HepG2 (cell line): ENCODE measurements around the gene PPM1M. TPM values are rescaled to one million over a fixed set of nuclear protein-coding genes. Genes with fewer than 3 reads are reported as not detected.

Source experiments
- HOXA9 ChIP-seq: sonication (generic); formaldehyde crosslinking; IDR thresholded peaks from 2 replicates; pipeline ENCODE4 v1.8.1; 2022; ENCODE audit warnings: missing genetic modification reagents, mild to moderate bottlenecking, moderate library complexity, borderline replicate concordance
- KAT8 ChIP-seq: IDR thresholded peaks from 2 replicates; pipeline ENCODE4 v1.6.1; 2016; ENCODE audit warnings: missing genetic modification reagents, missing compliant biosample characterization
- KMT2A ChIP-seq: sonication (generic); formaldehyde crosslinking; IDR thresholded peaks from 2 replicates; pipeline ENCODE4 v1.4.0; 2020; ENCODE audit warnings: missing genetic modification reagents
- MTA1 ChIP-seq: sonication (generic); formaldehyde crosslinking; IDR thresholded peaks from 2 replicates; pipeline ENCODE4 v1.4.0; 2020; ENCODE audit warnings: missing genetic modification reagents, mild to moderate bottlenecking, borderline replicate concordance
- MTF2 ChIP-seq: sonication (generic); formaldehyde crosslinking; IDR thresholded peaks from 2 replicates; pipeline ENCODE4 v1.5.0; 2020; ENCODE audit warnings: missing genetic modification reagents, borderline replicate concordance
- RFX1 ChIP-seq: fragments of 450-650 bp; IDR thresholded peaks from 2 replicates; pipeline ENCODE4 v1.6.1; 2017
- SOX13 ChIP-seq, 3 experiments: fragments of 450-650 bp in 1 of 3; sonication (generic) in 1 of 3; formaldehyde crosslinking in 1 of 3; IDR thresholded peaks in 2 of 3; conservative IDR thresholded peaks in 1 of 3; 2 replicates each; pipeline versions ENCODE4 v1.5.0 to v1.6.1; 2016 to 2020; ENCODE audit warnings: antibody characterized with exemption in 1 of 3, mild to moderate bottlenecking in 1 of 3, missing compliant biosample characterization in 1 of 3, missing genetic modification reagents in 1 of 3, moderate library complexity in 1 of 3
- TEAD2 ChIP-seq: sonication (generic); formaldehyde crosslinking; IDR thresholded peaks from 2 replicates; pipeline ENCODE4 v1.9.0; 2021; ENCODE audit warnings: missing genetic modification reagents
- YEATS4 ChIP-seq: sonication (generic); formaldehyde crosslinking; IDR thresholded peaks from 2 replicates; pipeline ENCODE4 v1.4.0; 2020; ENCODE audit warnings: missing genetic modification reagents, borderline replicate concordance
- ZNF230 ChIP-seq: sonication (generic); formaldehyde crosslinking; IDR thresholded peaks from 2 replicates; pipeline ENCODE4 v1.4.0; 2020; ENCODE audit warnings: mild to moderate bottlenecking, missing genetic modification reagents
- ZNF235 ChIP-seq: sonication (generic); formaldehyde crosslinking; IDR thresholded peaks from 2 replicates; pipeline ENCODE4 v1.8.1; 2023; ENCODE audit warnings: mild to moderate bottlenecking, missing genetic modification reagents, borderline replicate concordance
- ZNF468 ChIP-seq: sonication (generic); formaldehyde crosslinking; IDR thresholded peaks from 2 replicates; pipeline ENCODE4 v1.8.0; 2022; ENCODE audit warnings: mild to moderate bottlenecking, moderate library complexity, missing genetic modification reagents
- ZNF549 ChIP-seq: sonication (generic); formaldehyde crosslinking; IDR thresholded peaks from 2 replicates; pipeline ENCODE4 v1.5.0; 2020; ENCODE audit warnings: missing genetic modification reagents
- ZNF629 ChIP-seq: sonication (generic); formaldehyde crosslinking; conservative IDR thresholded peaks from 2 replicates; pipeline ENCODE4 v1.5.0; 2020; ENCODE audit warnings: missing genetic modification reagents
- ZNF850 ChIP-seq: sonication (generic); formaldehyde crosslinking; conservative IDR thresholded peaks from 2 replicates; pipeline ENCODE4 v1.9.0; 2021; ENCODE audit warnings: mild to moderate bottlenecking, missing genetic modification reagents
- polyA plus RNA-seq, 8 experiments: library from polyadenylated mRNA; depleted of rRNA in 3 of 8; stranded (reverse) in 7 of 8; unstranded in 1 of 8; fragments of >200 nt; fragmentation: Illumina TruSeq in 4 of 8; extraction: Trizol in 4 of 8; gene quantifications; 2 replicates each; pipeline versions ENCODE4 v1.2.1 to v1.2.3, GENCODE V29; 2011 to 2016; ENCODE audit warnings: low read depth in 4 of 8, missing spikeins in 1 of 8, mixed read lengths in 1 of 8; ENCODE audit not compliant: insufficient read depth in 1 of 8
- total RNA-seq, 5 experiments: library from RNA; depleted of rRNA; stranded (reverse); fragments of >200 nt; fragmentation: Illumina TruSeq; extraction: Trizol; gene quantifications; 2 replicates each; pipeline ENCODE4 v1.2.3, GENCODE V29; 2016; ENCODE audit warnings: low read depth in 1 of 5
- TF ChIP-seq, protein P1 (sequence below): sonication (generic); formaldehyde crosslinking; IDR thresholded peaks from 2 replicates; pipeline ENCODE4 v1.4.0; 2020; ENCODE audit warnings: mild to moderate bottlenecking, missing genetic modification reagents, borderline replicate concordance
- TF ChIP-seq, protein P2 (sequence below): IDR thresholded peaks from 2 replicates; pipeline ENCODE4 v1.6.1; 2016
- TF ChIP-seq, protein P3 (sequence below): sonication (generic); formaldehyde crosslinking; IDR thresholded peaks from 2 replicates; pipeline ENCODE4 v1.5.0; 2020; ENCODE audit warnings: missing genetic modification reagents, mild to moderate bottlenecking, borderline replicate concordance
- TF ChIP-seq, protein P4 (sequence below): sonication (generic); formaldehyde crosslinking; IDR thresholded peaks from 2 replicates; pipeline ENCODE4 v1.9.0; 2021; ENCODE audit warnings: mild to moderate bottlenecking, missing genetic modification reagents

Gene PPM1M
- total and polyA plus RNA-seq, 2 of the 13 experiments (the other 11 are each of a cell fraction or from before 2014, with no cell fraction given) = 2.5 to 5.9 TPM

DNA sequence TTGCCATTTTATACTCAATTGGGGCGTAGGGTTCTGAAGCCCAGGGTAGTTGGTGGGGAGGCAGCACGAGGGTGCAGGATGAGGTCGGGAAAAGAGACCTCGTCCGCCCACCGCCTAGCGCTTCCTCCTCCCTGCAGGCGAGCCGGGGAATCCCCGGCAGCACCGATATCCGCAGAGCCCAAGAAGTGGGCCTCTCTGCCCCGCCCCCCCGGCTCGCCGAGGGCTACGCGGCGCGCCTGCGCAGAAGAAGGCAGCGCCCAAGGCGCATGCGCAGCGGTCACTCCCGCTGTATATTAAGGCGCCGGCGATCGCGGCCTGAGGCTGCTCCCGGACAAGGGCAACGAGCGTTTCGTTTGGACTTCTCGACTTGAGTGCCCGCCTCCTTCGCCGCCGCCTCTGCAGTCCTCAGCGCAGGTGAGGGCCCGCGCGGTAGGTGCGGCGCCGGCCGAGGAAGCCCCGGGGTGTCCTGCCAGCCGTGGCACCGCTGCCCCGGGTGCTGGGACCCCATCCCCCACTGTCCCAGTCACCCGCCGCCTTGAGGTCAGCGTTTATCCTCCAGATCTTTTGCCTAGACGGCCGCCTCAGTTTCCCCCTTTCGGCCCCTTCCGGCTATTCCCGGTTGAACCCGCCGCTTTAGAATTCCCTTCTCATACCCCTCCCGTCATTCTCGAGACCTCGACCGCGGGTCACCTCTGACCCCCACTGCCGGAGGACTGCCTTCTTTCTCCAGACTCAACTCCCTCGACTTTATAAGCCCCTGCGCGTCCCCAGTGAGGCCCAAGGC, 47.5 kb upstream of the PPM1M start, which contains the start of gene ALAS1 (continued):
- TF ChIP-seq, protein P1, sequence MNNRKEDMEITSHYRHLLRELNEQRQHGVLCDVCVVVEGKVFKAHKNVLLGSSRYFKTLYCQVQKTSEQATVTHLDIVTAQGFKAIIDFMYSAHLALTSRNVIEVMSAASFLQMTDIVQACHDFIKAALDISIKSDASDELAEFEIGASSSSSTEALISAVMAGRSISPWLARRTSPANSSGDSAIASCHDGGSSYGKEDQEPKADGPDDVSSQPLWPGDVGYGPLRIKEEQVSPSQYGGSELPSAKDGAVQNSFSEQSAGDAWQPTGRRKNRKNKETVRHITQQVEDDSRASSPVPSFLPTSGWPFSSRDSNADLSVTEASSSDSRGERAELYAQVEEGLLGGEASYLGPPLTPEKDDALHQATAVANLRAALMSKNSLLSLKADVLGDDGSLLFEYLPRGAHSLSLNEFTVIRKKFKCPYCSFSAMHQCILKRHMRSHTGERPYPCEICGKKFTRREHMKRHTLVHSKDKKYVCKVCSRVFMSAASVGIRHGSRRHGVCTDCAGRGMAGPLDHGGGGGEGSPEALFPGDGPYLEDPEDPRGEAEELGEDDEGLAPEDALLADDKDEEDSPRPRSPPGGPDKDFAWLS (CRISPR knock-in tag) = no peak
- peak; percentile 61 for TF ChIP-seq KMT2A (CRISPR knock-in tag)
- TF ChIP-seq, protein P2, sequence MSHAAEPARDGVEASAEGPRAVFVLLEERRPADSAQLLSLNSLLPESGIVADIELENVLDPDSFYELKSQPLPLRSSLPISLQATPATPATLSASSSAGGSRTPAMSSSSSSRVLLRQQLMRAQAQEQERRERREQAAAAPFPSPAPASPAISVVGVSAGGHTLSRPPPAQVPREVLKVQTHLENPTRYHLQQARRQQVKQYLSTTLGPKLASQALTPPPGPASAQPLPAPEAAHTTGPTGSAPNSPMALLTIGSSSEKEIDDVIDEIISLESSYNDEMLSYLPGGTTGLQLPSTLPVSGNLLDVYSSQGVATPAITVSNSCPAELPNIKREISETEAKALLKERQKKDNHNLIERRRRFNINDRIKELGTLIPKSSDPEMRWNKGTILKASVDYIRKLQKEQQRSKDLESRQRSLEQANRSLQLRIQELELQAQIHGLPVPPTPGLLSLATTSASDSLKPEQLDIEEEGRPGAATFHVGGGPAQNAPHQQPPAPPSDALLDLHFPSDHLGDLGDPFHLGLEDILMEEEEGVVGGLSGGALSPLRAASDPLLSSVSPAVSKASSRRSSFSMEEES (CRISPR knock-in tag) = peak; percentile 44; the same call in 1 of the 2 replicates
- TF ChIP-seq TEAD2 (CRISPR knock-in tag) = no peak
- no peak for TF ChIP-seq ZNF850 (CRISPR knock-in tag)
- peak; percentile 52; the same call in 1 of the 2 replicates for TF ChIP-seq KAT8 (CRISPR knock-in tag)
- 0 out of 2 replicates have a peak, but pooled peaks have one; percentile 74 for TF ChIP-seq ZNF468
- TF ChIP-seq YEATS4 (CRISPR knock-in tag) = peak; percentile 64; the same call in 1 of the 2 replicates
- no peak for TF ChIP-seq RFX1
- no peak for TF ChIP-seq SOX13 (IDR thresholded peaks at IDR 0.05)
- TF ChIP-seq SOX13 (CRISPR knock-in tag; conservative IDR thresholded peaks at IDR 0.05 in 1 of 2, IDR thresholded peaks at IDR 0.05 in 1 of 2) = peak in 1 of 2 experiments; percentile 20; a peak in 1 of 4 replicates
- TF ChIP-seq MTA1 (CRISPR knock-in tag) = peak; percentile 81; the same call in 1 of the 2 replicates
- TF ChIP-seq, protein P3, sequence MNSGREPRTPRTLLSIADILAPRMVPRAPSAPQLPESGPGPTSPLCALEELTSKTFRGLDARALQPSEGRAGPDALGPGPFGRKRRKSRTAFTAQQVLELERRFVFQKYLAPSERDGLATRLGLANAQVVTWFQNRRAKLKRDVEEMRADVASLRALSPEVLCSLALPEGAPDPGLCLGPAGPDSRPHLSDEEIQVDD (CRISPR knock-in tag) = peak; percentile 83; the same call in 1 of the 2 replicates
- no peak for TF ChIP-seq ZNF629 (CRISPR knock-in tag)
- TF ChIP-seq, protein P4, sequence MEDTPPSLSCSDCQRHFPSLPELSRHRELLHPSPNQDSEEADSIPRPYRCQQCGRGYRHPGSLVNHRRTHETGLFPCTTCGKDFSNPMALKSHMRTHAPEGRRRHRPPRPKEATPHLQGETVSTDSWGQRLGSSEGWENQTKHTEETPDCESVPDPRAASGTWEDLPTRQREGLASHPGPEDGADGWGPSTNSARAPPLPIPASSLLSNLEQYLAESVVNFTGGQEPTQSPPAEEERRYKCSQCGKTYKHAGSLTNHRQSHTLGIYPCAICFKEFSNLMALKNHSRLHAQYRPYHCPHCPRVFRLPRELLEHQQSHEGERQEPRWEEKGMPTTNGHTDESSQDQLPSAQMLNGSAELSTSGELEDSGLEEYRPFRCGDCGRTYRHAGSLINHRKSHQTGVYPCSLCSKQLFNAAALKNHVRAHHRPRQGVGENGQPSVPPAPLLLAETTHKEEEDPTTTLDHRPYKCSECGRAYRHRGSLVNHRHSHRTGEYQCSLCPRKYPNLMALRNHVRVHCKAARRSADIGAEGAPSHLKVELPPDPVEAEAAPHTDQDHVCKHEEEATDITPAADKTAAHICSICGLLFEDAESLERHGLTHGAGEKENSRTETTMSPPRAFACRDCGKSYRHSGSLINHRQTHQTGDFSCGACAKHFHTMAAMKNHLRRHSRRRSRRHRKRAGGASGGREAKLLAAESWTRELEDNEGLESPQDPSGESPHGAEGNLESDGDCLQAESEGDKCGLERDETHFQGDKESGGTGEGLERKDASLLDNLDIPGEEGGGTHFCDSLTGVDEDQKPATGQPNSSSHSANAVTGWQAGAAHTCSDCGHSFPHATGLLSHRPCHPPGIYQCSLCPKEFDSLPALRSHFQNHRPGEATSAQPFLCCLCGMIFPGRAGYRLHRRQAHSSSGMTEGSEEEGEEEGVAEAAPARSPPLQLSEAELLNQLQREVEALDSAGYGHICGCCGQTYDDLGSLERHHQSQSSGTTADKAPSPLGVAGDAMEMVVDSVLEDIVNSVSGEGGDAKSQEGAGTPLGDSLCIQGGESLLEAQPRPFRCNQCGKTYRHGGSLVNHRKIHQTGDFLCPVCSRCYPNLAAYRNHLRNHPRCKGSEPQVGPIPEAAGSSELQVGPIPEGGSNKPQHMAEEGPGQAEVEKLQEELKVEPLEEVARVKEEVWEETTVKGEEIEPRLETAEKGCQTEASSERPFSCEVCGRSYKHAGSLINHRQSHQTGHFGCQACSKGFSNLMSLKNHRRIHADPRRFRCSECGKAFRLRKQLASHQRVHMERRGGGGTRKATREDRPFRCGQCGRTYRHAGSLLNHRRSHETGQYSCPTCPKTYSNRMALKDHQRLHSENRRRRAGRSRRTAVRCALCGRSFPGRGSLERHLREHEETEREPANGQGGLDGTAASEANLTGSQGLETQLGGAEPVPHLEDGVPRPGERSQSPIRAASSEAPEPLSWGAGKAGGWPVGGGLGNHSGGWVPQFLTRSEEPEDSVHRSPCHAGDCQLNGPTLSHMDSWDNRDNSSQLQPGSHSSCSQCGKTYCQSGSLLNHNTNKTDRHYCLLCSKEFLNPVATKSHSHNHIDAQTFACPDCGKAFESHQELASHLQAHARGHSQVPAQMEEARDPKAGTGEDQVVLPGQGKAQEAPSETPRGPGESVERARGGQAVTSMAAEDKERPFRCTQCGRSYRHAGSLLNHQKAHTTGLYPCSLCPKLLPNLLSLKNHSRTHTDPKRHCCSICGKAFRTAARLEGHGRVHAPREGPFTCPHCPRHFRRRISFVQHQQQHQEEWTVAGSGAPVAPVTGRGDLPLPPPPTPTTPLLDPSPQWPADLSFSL (CRISPR knock-in tag) = no peak
- no peak for TF ChIP-seq HOXA9 (CRISPR knock-in tag)
- no peak for TF ChIP-seq ZNF235 (CRISPR knock-in tag)
- no peak for TF ChIP-seq MTF2 (CRISPR knock-in tag)
- TF ChIP-seq ZNF230 (CRISPR knock-in tag) = peak; percentile 93
- TF ChIP-seq ZNF549 (CRISPR knock-in tag) = no peak
